Endothelial cell of umbilical vein (primary cell): Measurements from ENCODE around the gene STK11IP.

Source experiments
- CTCF ChIP-seq, 2 donors: IDR thresholded peaks; 1 replicate in 1 of 2; 2 replicates in 1 of 2; pipeline ENCODE4 v1.5.1; 2011; ENCODE audit warnings: low read length in 2 of 2, mild to moderate bottlenecking in 2 of 2, moderate library complexity in 2 of 2, control low read depth in 1 of 2, inconsistent platforms in 1 of 2, low read depth in 1 of 2; ENCODE audit not compliant: insufficient read depth in 1 of 2; ENCODE audit errors: extremely low read depth in 1 of 2
- POLR2A ChIP-seq: IDR thresholded peaks from 2 replicates; pipeline ENCODE4 v1.6.1; 2012; ENCODE audit warnings: low read depth, mild to moderate bottlenecking, control low read depth, low read length
- POLR2AphosphoS5 ChIP-seq: IDR thresholded peaks from 2 replicates; pipeline ENCODE4 v1.6.1; 2012; ENCODE audit warnings: low read depth, mild to moderate bottlenecking, control low read depth, low read length, moderate library complexity; ENCODE audit not compliant: insufficient read depth
- TF ChIP-seq, protein P1 (sequence below): IDR thresholded peaks from 2 replicates; pipeline ENCODE4 v1.6.1; 2011; ENCODE audit not compliant: insufficient read depth, insufficient read length

- TF ChIP-seq CTCF (IDR thresholded peaks at IDR 0.05; ENCODE audit: extremely low read depth in 1 of 2, insufficient read depth in 1 of 2, low read depth in 1 of 2, low read length in 2 of 2) (no peak), POLR2AphosphoS5 (no peak), POLR2A (no peak)
- TF ChIP-seq, protein P1, sequence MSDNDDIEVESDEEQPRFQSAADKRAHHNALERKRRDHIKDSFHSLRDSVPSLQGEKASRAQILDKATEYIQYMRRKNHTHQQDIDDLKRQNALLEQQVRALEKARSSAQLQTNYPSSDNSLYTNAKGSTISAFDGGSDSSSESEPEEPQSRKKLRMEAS = no peak
These were observed 43.9 kb downstream of the STK11IP start for GRCh38 chr2:219641390-219642068.
